GM12864 (cell line): ENCODE results near the gene TBC1D10B.
"Not testable (repeated sequence)": the region's sequence is repeated elsewhere in the genome, so short reads cannot be mapped to it uniquely, and the experiment has no call there.

Source experiments
- DNase-seq: peaks from one replicate; pipeline ENCODE4 v3.0.0-alpha.2; 2011; ENCODE audit warnings: low read depth
- H3K4me3 ChIP-seq: 2 replicates; pipeline ENCODE4 v1.5.1; 2011; ENCODE audit warnings: mild to moderate bottlenecking, low read depth, low read length, control low read depth
- CTCF ChIP-seq: IDR thresholded peaks from 2 replicates; pipeline ENCODE4 v1.5.1; 2011; ENCODE audit warnings: low read depth, mild to moderate bottlenecking, moderate library complexity, low read length, control low read depth, inconsistent platforms; ENCODE audit errors: missing control alignments

Gene TBC1D10B

GRCh38 chr16:30401768-30402425, 31.6 kb upstream of the TBC1D10B start:
- no peak for DNase-seq
- no peak overlapping the region for H3K4me3 ChIP-seq

GRCh38 chr16:30399435-30400186, 29.3 kb upstream of the TBC1D10B start:
- H3K4me3 ChIP-seq: peak overlapping the region; percentile 57
- no peak for DNase-seq
- TF ChIP-seq CTCF: no peak

More at GRCh38 chr16:30401768-30402425, 31.6 kb upstream of the TBC1D10B start:
- TF ChIP-seq CTCF: no peak

- DNase-seq: no peak
- TF ChIP-seq CTCF: no peak
- H3K4me3 ChIP-seq: no peak overlapping the region
Observed at GRCh38 chr16:30398661-30399434, 28.6 kb upstream of the TBC1D10B start.

- H3K4me3 ChIP-seq: no peak overlapping the region
- TF ChIP-seq CTCF: no peak
- no peak for DNase-seq
Observed at GRCh38 chr16:30397776-30398660, 27.7 kb upstream of the TBC1D10B start.

DNA sequence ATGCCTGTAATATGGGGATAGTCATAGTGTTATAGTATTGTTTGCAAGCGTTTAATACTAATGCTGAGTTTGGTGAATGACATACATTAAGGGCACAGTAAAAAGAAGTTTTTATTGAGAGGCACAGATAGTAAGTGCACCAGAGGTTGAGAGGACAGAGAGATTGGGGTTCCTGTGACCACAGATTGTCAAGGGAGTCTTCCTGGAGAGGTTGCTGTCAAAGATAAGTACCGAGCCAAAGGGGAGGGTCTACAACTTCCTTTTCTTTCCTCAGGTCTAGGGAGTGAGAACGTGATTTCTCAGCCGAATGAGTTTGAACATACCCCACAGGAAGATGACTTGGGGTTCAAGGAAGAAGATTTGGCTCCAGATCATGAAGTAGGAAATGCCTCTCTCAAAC, 26.8 kb upstream of the TBC1D10B start:
- no peak for TF ChIP-seq CTCF
- no peak for DNase-seq
- no peak overlapping the region for H3K4me3 ChIP-seq

DNA sequence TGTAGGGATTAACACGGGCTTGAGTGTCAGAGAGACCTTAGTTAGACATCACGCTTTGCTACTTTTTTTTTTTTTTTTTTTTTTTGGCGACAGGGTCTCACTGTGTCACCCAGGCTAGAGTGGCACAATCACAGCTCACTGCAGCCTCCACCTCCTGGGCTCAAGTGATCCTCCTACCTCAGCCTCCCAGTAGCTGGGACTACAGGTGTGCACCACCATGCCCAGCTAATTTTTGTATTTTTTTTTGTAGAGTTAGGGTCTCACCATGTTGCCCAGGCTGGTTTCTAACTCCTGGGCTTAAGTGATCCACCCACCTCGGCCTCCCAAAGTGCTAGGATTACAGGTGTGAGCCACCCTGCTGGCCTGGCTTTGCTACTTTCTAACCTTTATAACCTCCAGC, 26.3 kb upstream of the TBC1D10B start:
- DNase-seq, H3K4me3 ChIP-seq: not testable (repeated sequence)
